ENCODE results near the gene OR52I1. TPM values are rescaled to one million over a fixed set of nuclear protein-coding genes. Genes with fewer than 3 reads are reported as not detected.

OR52I1 gene
- total and polyA plus RNA-seq, 2 experiments from 2014 or later, result not detected

DNA sequence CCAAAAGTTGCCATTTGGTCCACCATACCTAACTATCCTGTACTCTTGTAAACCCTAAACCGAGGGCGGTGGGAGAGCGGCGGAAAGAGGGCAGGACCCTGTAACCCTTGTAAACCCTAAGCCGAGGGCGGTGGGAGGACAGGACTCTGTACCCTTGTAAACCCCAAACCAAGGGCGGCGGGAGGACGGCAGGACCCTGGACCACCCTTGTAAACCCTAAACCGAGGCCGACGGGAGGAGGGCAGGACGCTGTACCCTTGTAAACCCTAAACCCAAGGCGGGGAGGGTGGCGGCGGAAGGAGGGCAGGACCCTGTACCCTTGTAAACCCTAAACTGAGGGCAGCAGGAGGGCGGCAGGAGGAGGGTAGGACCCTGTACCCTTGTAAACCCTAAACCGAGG, 24.8 kb upstream of the OR52I1 start:
- in situ Hi-C loops (cut with MboI), result no loop called here
- Histone ChIP-seq H2AFZ (no peak overlapping the region), H3K36me3 (ENCODE audit: low read depth) (no peaks in the 10 kb centered on the region), H3K27ac (no peak overlapping the region), H3K79me2 (ENCODE audit: insufficient read depth) (no peaks in the 10 kb centered on the region), H3K4me3 (no peak overlapping the region), H3K27me3 (replicated peaks; ENCODE audit: insufficient read depth) (no peaks in the 10 kb centered on the region), H3K9me3 (ENCODE audit: low read depth) (no peaks in the 10 kb centered on the region), H3F3A (ENCODE audit: insufficient read depth) (no peaks in the 10 kb centered on the region), H4K20me1 (ENCODE audit: insufficient read depth) (no peaks in the 10 kb centered on the region), H3K4me1 (ENCODE audit: insufficient read depth) (no peaks in the 10 kb centered on the region), H3K9ac (no peak overlapping the region), H3K4me2 (ENCODE audit: unreplicated experiment) (no peak overlapping the region), H3K9me2 (ENCODE audit: insufficient read depth) (no peaks in the 10 kb centered on the region)
- WGBS, 2 experiments (ENCODE audit: low coverage in 1 of 2, low lambda C conversion rate in 2 of 2, missing lambda C conversion rate in 2 of 2), result 57 to 70% methylated on average over 18 of the region's 18 CpGs
- TF ChIP-seq EZH2phosphoT487 (IDR thresholded peaks at IDR 0.05; ENCODE audit: insufficient read depth, low read depth) (no peak), EZH2 (IDR thresholded peaks at IDR 0.05; ENCODE audit: insufficient read depth, poor library complexity, severe bottlenecking) (no peak)
- DNase-seq, result no peak

DNA sequence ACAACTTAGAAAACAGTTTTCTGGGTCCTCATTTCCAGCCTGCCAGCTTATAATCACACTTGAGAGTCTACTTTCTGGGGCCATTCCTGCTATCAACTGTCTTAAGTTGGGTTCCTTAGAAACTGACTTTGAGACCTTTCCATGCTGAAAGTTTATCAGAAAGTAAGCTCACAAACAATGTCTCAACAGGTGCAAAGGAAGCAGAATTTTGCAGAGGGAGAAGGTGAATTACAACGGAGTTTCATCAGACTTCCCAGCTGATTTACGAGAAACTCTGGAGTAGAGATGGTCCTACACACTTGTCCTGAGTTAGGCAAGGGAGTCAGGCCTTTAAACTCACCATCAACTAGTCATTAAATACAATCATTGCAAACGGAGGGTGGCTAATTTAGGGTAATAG, 17.0 kb upstream of the OR52I1 start:
- no peak overlapping the region for H3K4me2 ChIP-seq (ENCODE audit: unreplicated experiment)
- no peak overlapping the region for H3K27ac ChIP-seq
- no peaks in the 10 kb centered on the region for H3F3A ChIP-seq (ENCODE audit: insufficient read depth)

DNA sequence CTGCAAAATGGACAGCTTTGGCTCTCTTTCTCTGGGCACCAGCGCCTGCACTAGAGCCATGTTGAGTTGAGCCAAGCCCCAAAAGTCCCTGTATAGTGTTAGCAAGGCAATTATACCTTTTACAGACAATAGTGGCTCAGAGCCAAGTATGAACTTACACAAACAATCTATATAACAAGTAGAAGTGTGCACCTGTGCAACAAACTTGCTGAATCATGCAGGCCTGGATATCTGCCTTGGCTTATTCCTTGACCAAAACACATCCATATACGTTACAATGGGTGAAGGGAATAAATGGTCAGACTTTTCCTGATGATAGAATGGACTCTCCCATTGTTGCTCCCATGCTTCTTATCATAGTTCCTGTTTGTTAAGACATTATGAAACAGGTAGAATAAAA, 16.1 kb upstream of the OR52I1 start:
- Histone ChIP-seq H3K36me3 (ENCODE audit: low read depth) (no peaks in the 10 kb centered on the region), H3K9ac (no peak overlapping the region), H3K4me3 (no peak overlapping the region), H3K4me1 (ENCODE audit: insufficient read depth) (no peaks in the 10 kb centered on the region), H3K27me3 (replicated peaks; ENCODE audit: insufficient read depth) (no peaks in the 10 kb centered on the region), H3K9me2 (ENCODE audit: insufficient read depth) (no peaks in the 10 kb centered on the region), H3K27ac (no peak overlapping the region), H3F3A (ENCODE audit: insufficient read depth) (no peaks in the 10 kb centered on the region), H3K79me2 (ENCODE audit: insufficient read depth) (no peaks in the 10 kb centered on the region), H4K20me1 (ENCODE audit: insufficient read depth) (no peaks in the 10 kb centered on the region), H3K9me3 (ENCODE audit: low read depth) (no peaks in the 10 kb centered on the region), H2AFZ (no peak overlapping the region), H3K4me2 (ENCODE audit: unreplicated experiment) (no peak overlapping the region)
- TF ChIP-seq EZH2 (IDR thresholded peaks at IDR 0.05; ENCODE audit: insufficient read depth, poor library complexity, severe bottlenecking) (no peak), EZH2phosphoT487 (IDR thresholded peaks at IDR 0.05; ENCODE audit: insufficient read depth, low read depth) (no peak)
- no peak for DNase-seq
- in situ Hi-C loops (cut with MboI), result no loop called here
- WGBS, 2 experiments (ENCODE audit: low coverage in 1 of 2, low lambda C conversion rate in 2 of 2, missing lambda C conversion rate in 2 of 2), result 13 to 23% methylated on average over 2 of the region's 2 CpGs

More for the DNA sequence above, 17.0 kb upstream of the OR52I1 start:
- 22 to 30% methylated on average over 3 of the region's 3 CpGs for WGBS, 2 experiments (ENCODE audit: low coverage in 1 of 2, low lambda C conversion rate in 2 of 2, missing lambda C conversion rate in 2 of 2)
- H3K4me3 ChIP-seq, result no peak overlapping the region
- in situ Hi-C loops (cut with MboI), result no loop called here
- H3K36me3 ChIP-seq (ENCODE audit: low read depth), result no peaks in the 10 kb centered on the region
- no peaks in the 10 kb centered on the region for H4K20me1 ChIP-seq (ENCODE audit: insufficient read depth)
- no peak overlapping the region for H3K9ac ChIP-seq
- no peaks in the 10 kb centered on the region for H3K4me1 ChIP-seq (ENCODE audit: insufficient read depth)
- H2AFZ ChIP-seq, result no peak overlapping the region
- H3K9me2 ChIP-seq (ENCODE audit: insufficient read depth), result no peaks in the 10 kb centered on the region
- H3K9me3 ChIP-seq (ENCODE audit: low read depth), result no peaks in the 10 kb centered on the region
- TF ChIP-seq EZH2 (IDR thresholded peaks at IDR 0.05; ENCODE audit: insufficient read depth, poor library complexity, severe bottlenecking) (no peak), EZH2phosphoT487 (IDR thresholded peaks at IDR 0.05; ENCODE audit: insufficient read depth, low read depth) (no peak)
- no peak for DNase-seq
- no peaks in the 10 kb centered on the region for H3K79me2 ChIP-seq (ENCODE audit: insufficient read depth)
- H3K27me3 ChIP-seq (replicated peaks; ENCODE audit: insufficient read depth), result no peaks in the 10 kb centered on the region

DNA sequence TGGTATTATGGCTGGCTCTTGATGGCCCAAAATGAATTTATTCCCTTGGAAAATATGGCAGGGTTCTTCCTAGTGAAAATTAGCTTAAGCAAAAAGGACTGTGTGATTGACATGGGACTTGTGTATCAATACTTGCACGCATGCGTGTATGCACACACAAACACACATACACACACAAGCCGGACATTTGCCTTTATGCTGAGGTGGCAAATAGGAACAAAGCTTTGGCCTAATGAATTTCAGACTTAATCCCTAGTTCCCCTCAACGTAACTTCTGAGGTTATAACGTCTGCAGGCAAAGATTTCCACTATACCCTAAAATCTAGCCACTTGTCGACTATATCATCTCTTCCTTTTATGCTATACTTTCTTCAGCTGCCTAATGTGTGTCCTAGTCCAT, 15.2 kb upstream of the OR52I1 start:
- no peaks in the 10 kb centered on the region for H3F3A ChIP-seq (ENCODE audit: insufficient read depth)
- H3K4me1 ChIP-seq (ENCODE audit: insufficient read depth), result no peaks in the 10 kb centered on the region
- H3K4me2 ChIP-seq (ENCODE audit: unreplicated experiment), result no peak overlapping the region
- 37 to 40% methylated on average over 6 of the region's 6 CpGs for WGBS, 2 experiments (ENCODE audit: low coverage in 1 of 2, low lambda C conversion rate in 2 of 2, missing lambda C conversion rate in 2 of 2)
- DNase-seq, result no peak
- no peaks in the 10 kb centered on the region for H4K20me1 ChIP-seq (ENCODE audit: insufficient read depth)
- TF ChIP-seq EZH2phosphoT487 (IDR thresholded peaks at IDR 0.05; ENCODE audit: insufficient read depth, low read depth) (no peak), EZH2 (IDR thresholded peaks at IDR 0.05; ENCODE audit: insufficient read depth, poor library complexity, severe bottlenecking) (no peak)
- no peaks in the 10 kb centered on the region for H3K9me2 ChIP-seq (ENCODE audit: insufficient read depth)
- H3K4me3 ChIP-seq, result no peak overlapping the region
- no peaks in the 10 kb centered on the region for H3K79me2 ChIP-seq (ENCODE audit: insufficient read depth)
- H3K27me3 ChIP-seq (replicated peaks; ENCODE audit: insufficient read depth), result no peaks in the 10 kb centered on the region
- no peak overlapping the region for H3K27ac ChIP-seq
- H3K9me3 ChIP-seq (ENCODE audit: low read depth), result no peaks in the 10 kb centered on the region
- in situ Hi-C loops (cut with MboI), result no loop called here
- no peak overlapping the region for H2AFZ ChIP-seq
- no peak overlapping the region for H3K9ac ChIP-seq
- no peaks in the 10 kb centered on the region for H3K36me3 ChIP-seq (ENCODE audit: low read depth)

DNA sequence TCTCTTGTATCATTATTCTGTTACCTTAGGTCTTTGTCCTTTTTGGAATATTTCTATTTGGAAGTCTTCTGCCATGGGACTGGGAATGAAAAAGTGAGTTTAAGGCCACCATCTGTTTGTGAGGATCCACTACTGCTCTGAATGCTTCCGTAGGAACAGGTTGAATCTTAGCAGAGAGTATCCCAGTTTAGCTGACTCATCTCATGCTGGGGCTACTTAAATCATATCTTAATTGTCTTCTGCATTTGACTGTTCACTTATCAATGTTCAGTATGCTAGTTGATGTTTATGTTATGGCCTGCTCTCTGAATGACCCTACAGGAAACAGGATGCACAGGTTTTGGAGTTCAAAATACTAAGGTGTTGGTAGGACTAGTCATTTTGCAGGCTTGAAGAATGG, 13.7 kb upstream of the OR52I1 start:
- no peaks in the 10 kb centered on the region for H3K27me3 ChIP-seq (replicated peaks; ENCODE audit: insufficient read depth)
- no peaks in the 10 kb centered on the region for H3K4me1 ChIP-seq (ENCODE audit: insufficient read depth)
- no peaks in the 10 kb centered on the region for H4K20me1 ChIP-seq (ENCODE audit: insufficient read depth)
- no peaks in the 10 kb centered on the region for H3K9me3 ChIP-seq (ENCODE audit: low read depth)
- in situ Hi-C loops (cut with MboI), result no loop called here
- H3K9ac ChIP-seq, result no peak overlapping the region
- no peak for DNase-seq
- H3K27ac ChIP-seq, result no peak overlapping the region
- no peak for TF ChIP-seq EZH2 (IDR thresholded peaks at IDR 0.05; ENCODE audit: insufficient read depth, poor library complexity, severe bottlenecking)
- TF ChIP-seq EZH2phosphoT487 (IDR thresholded peaks at IDR 0.05; ENCODE audit: insufficient read depth, low read depth), result no peak
- H3K79me2 ChIP-seq (ENCODE audit: insufficient read depth), result no peaks in the 10 kb centered on the region
- no peak overlapping the region for H3K4me3 ChIP-seq
- no peaks in the 10 kb centered on the region for H3K36me3 ChIP-seq (ENCODE audit: low read depth)
- H2AFZ ChIP-seq, result no peak overlapping the region
- 25 to 28% methylated on average over 1 of the region's 1 CpG for WGBS, 2 experiments (ENCODE audit: low coverage in 1 of 2, low lambda C conversion rate in 2 of 2, missing lambda C conversion rate in 2 of 2)
- no peaks in the 10 kb centered on the region for H3F3A ChIP-seq (ENCODE audit: insufficient read depth)
- H3K9me2 ChIP-seq (ENCODE audit: insufficient read depth), result no peaks in the 10 kb centered on the region
- H3K4me2 ChIP-seq (ENCODE audit: unreplicated experiment), result no peak overlapping the region

Data from GM23248 (cell line).